ENCODE measurements around the gene EYA2. TPM values are rescaled to one million over a fixed set of nuclear protein-coding genes. Genes with fewer than 3 reads are reported as not detected.

Gene EYA2
- total RNA-seq, 1 donor from 2014 or later = not detected

- DNase-seq (ENCODE audit: low read depth) = no peak
These were observed 124.6 kb downstream of the EYA2 start for GRCh38 chr20:47019121-47019824.

DNA sequence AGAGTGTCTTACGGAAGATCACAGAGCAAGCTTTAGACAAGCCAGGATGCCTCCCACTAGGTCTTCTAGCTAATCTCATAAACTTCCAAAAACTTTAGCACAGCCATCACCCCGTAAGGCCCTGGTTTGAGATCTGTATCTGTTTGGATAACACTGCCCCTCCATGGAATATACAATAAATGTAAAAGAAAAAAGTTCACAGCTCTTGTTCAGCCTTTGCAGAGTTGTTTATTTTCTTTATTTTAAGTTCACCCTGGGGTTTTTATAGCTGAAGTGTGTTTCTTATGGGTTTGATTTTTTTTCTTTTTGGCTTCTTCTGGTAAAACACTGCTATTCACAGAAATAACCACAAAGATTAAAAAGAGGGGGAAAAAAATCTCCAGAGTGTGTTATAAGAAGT, 125.6 kb downstream of the EYA2 start:
- H3K36me3 ChIP-seq (ENCODE audit: control insufficient read depth, insufficient read depth, low read length) = no peaks in the 10 kb centered on the region
- no peak overlapping the region for H3K4me3 ChIP-seq (ENCODE audit: low read depth, low read length)
- no peaks in the 10 kb centered on the region for H3K27me3 ChIP-seq (ENCODE audit: control insufficient read depth, insufficient read depth, low read length)
- no peak for TF ChIP-seq CTCF (IDR thresholded peaks at IDR 0.05; ENCODE audit: insufficient read depth, low read length, poor library complexity, severe bottlenecking)
- no peak for DNase-seq (ENCODE audit: low read depth)

More at GRCh38 chr20:47019121-47019824, 124.6 kb downstream of the EYA2 start:
- Histone ChIP-seq H3K27me3 (ENCODE audit: control insufficient read depth, insufficient read depth, low read length) (no peaks in the 10 kb centered on the region), H3K4me3 (ENCODE audit: low read depth, low read length) (no peak overlapping the region), H3K36me3 (ENCODE audit: control insufficient read depth, insufficient read depth, low read length) (no peaks in the 10 kb centered on the region)
- TF ChIP-seq CTCF (IDR thresholded peaks at IDR 0.05; ENCODE audit: insufficient read depth, low read length, poor library complexity, severe bottlenecking) = no peak

DNA sequence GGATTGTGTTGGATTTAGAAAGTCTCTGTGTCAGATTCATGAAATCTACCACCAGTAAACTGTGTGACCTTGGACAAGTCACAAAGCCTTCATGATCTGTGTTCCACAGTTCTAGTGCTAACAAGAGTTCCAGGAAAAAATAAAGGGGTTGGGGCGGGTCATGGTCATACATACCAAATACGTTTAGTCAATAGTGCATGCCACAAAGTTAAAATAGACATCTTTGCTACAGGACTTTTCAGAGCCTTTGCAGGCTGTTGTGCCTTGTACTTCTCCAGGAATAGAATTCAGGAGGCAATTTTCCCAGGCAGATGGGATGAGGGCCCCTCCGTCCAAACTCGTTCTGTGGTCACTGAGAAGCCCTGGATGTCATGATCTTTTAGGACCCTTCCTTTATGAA, 127.2 kb downstream of the EYA2 start:
- Histone ChIP-seq H3K4me3 (ENCODE audit: low read depth, low read length) (no peak overlapping the region), H3K36me3 (ENCODE audit: control insufficient read depth, insufficient read depth, low read length) (no peaks in the 10 kb centered on the region), H3K27me3 (ENCODE audit: control insufficient read depth, insufficient read depth, low read length) (no peaks in the 10 kb centered on the region)
- no peak for DNase-seq (ENCODE audit: low read depth)
- TF ChIP-seq CTCF (IDR thresholded peaks at IDR 0.05; ENCODE audit: insufficient read depth, low read length, poor library complexity, severe bottlenecking) = no peak

GRCh38 chr20:47024461-47024937, 129.9 kb downstream of the EYA2 start:
- no peak for TF ChIP-seq CTCF (IDR thresholded peaks at IDR 0.05; ENCODE audit: insufficient read depth, low read length, poor library complexity, severe bottlenecking)
- Histone ChIP-seq H3K36me3 (ENCODE audit: control insufficient read depth, insufficient read depth, low read length) (no peaks in the 10 kb centered on the region), H3K27me3 (ENCODE audit: control insufficient read depth, insufficient read depth, low read length) (no peaks in the 10 kb centered on the region), H3K4me3 (ENCODE audit: low read depth, low read length) (no peak overlapping the region)
- DNase-seq (ENCODE audit: low read depth) = no peak

GRCh38 chr20:47027042-47027441, 132.4 kb downstream of the EYA2 start:
- Histone ChIP-seq H3K36me3 (ENCODE audit: control insufficient read depth, insufficient read depth, low read length) (no peaks in the 10 kb centered on the region), H3K27me3 (ENCODE audit: control insufficient read depth, insufficient read depth, low read length) (no peaks in the 10 kb centered on the region), H3K4me3 (ENCODE audit: low read depth, low read length) (no peak overlapping the region)
- TF ChIP-seq CTCF (IDR thresholded peaks at IDR 0.05; ENCODE audit: insufficient read depth, low read length, poor library complexity, severe bottlenecking) = no peak
- no peak for DNase-seq (ENCODE audit: low read depth)

DNA sequence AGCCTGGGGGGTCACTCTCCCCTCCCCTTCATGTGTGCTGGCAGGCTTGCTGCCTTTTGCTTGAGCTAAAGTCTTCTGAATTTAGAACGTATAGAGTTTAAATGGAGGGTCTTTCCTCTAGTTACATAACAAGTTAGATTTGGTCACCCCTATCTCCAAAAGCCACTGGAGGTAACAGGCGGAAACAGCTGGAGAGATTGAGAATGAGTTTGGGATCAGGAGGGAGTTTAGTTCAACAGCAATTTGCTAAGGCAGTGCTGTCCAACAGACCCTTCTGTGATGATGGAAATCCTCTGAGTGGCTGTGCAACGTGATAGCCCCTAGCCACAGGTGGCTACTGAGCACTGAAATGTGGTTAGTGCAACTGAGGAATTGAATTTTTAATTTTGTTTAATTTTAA, 132.8 kb downstream of the EYA2 start:
- Histone ChIP-seq H3K36me3 (ENCODE audit: control insufficient read depth, insufficient read depth, low read length) (no peaks in the 10 kb centered on the region), H3K27me3 (ENCODE audit: control insufficient read depth, insufficient read depth, low read length) (no peaks in the 10 kb centered on the region), H3K4me3 (ENCODE audit: low read depth, low read length) (no peak overlapping the region)
- TF ChIP-seq CTCF (IDR thresholded peaks at IDR 0.05; ENCODE audit: insufficient read depth, low read length, poor library complexity, severe bottlenecking) = no peak
- no peak for DNase-seq (ENCODE audit: low read depth)

Measured in kidney epithelial cell (primary cell).